ENCODE results near the gene PDE3A. TPM values are rescaled to one million over a fixed set of nuclear protein-coding genes. Genes with fewer than 3 reads are reported as not detected.

Gene PDE3A
- total and polyA plus RNA-seq, 3 donors from 2014 or later, result 1.6 to 4.8 (median 2.7) TPM

GRCh38 chr12:20390846-20391245 lies 22.5 kb downstream of the PDE3A start:
- WGBS, 2 donors, result 41 to 51% methylated on average over 4 of the region's 4 CpGs
- no peak for DNase-seq
- TF ChIP-seq POLR2A (IDR thresholded peaks at IDR 0.05) (no peak), CTCF (IDR thresholded peaks at IDR 0.05) (no peak)
- H3K27me3 ChIP-seq, result no peaks in the 10 kb centered on the region
- no peaks in the 10 kb centered on the region for H3K9me3 ChIP-seq
- no peak overlapping the region for H3K27ac ChIP-seq
- no peaks in the 10 kb centered on the region for H3K4me1 ChIP-seq
- H3K36me3 ChIP-seq (ENCODE audit: low read depth, missing control alignments), result no peaks in the 10 kb centered on the region
- no peak overlapping the region for H3K4me3 ChIP-seq
- intact Hi-C loops (cut with DNase I; ENCODE audit: low total_unique reads), result no loop called here

GRCh38 chr12:20392339-20392738 lies 24.0 kb downstream of the PDE3A start:
- TF ChIP-seq CTCF (IDR thresholded peaks at IDR 0.05) (no peak), POLR2A (IDR thresholded peaks at IDR 0.05) (no peak)
- Histone ChIP-seq H3K4me1 (no peaks in the 10 kb centered on the region), H3K36me3 (ENCODE audit: low read depth, missing control alignments) (no peaks in the 10 kb centered on the region), H3K4me3 (no peak overlapping the region), H3K9me3 (no peaks in the 10 kb centered on the region), H3K27me3 (no peaks in the 10 kb centered on the region), H3K27ac (no peak overlapping the region)
- intact Hi-C loops (cut with DNase I; ENCODE audit: low total_unique reads), result no loop called here
- DNase-seq, result no peak

GRCh38 chr12:20393707-20394106 lies 25.4 kb downstream of the PDE3A start:
- no peaks in the 10 kb centered on the region for H3K27me3 ChIP-seq
- H3K4me3 ChIP-seq, result no peak overlapping the region
- intact Hi-C loops (cut with DNase I; ENCODE audit: low total_unique reads), result no loop called here
- H3K27ac ChIP-seq, result no peak overlapping the region
- no peaks in the 10 kb centered on the region for H3K36me3 ChIP-seq (ENCODE audit: low read depth, missing control alignments)
- H3K4me1 ChIP-seq, result no peaks in the 10 kb centered on the region
- DNase-seq, result no peak
- WGBS, 2 donors, result 89 to 90% methylated on average over 5 of the region's 5 CpGs
- H3K9me3 ChIP-seq, result no peaks in the 10 kb centered on the region
- TF ChIP-seq CTCF (IDR thresholded peaks at IDR 0.05), result no peak

- intact Hi-C loops (cut with DNase I; ENCODE audit: low total_unique reads), result no loop called here
- H3K27me3 ChIP-seq, result no peaks in the 10 kb centered on the region
- DNase-seq, result no peak
- no peaks in the 10 kb centered on the region for H3K9me3 ChIP-seq
- WGBS, 2 donors, result 88 to 90% methylated on average over 6 of the region's 6 CpGs
- H3K27ac ChIP-seq, result no peak overlapping the region
- H3K36me3 ChIP-seq (ENCODE audit: low read depth, missing control alignments), result no peaks in the 10 kb centered on the region
- H3K4me1 ChIP-seq, result no peaks in the 10 kb centered on the region
- no peak for TF ChIP-seq CTCF (IDR thresholded peaks at IDR 0.05)
- TF ChIP-seq POLR2A (IDR thresholded peaks at IDR 0.05), result no peak
- no peak overlapping the region for H3K4me3 ChIP-seq
Measured at GRCh38 chr12:20395791-20396550, 27.6 kb downstream of the PDE3A start.

- WGBS, 2 donors, result 74% methylated on average over 2 of the region's 2 CpGs
- no peak for TF ChIP-seq POLR2A (IDR thresholded peaks at IDR 0.05)
- no peak for TF ChIP-seq CTCF (IDR thresholded peaks at IDR 0.05)
- Histone ChIP-seq H3K27me3 (no peaks in the 10 kb centered on the region), H3K4me1 (no peaks in the 10 kb centered on the region), H3K9me3 (no peaks in the 10 kb centered on the region), H3K4me3 (no peak overlapping the region), H3K27ac (no peak overlapping the region), H3K36me3 (ENCODE audit: low read depth, missing control alignments) (no peaks in the 10 kb centered on the region)
- intact Hi-C loops (cut with DNase I; ENCODE audit: low total_unique reads), result no loop called here
- peak; percentile 15 for DNase-seq
Measured at GRCh38 chr12:20398686-20399085, 30.3 kb downstream of the PDE3A start.
